T-cell (primary cell): ENCODE measurements around the gene VWA3A. TPM values are rescaled to one million over a fixed set of nuclear protein-coding genes. Genes with fewer than 3 reads are reported as not detected.
A peak's percentile ranks its signal among the peaks of the same experiment; 100 is the strongest.
"Not testable (repeated sequence)": the region's sequence is repeated elsewhere in the genome, so short reads cannot be mapped to it uniquely, and the experiment has no call there.

Experiments
- ATAC-seq, 4 experiments: fragments of 200-7000 bp in 3 of 4; fragments of 150-1000 bp in 1 of 4; cut with Tn5 transposase; replicated peaks in 1 of 4; 1 replicate in 3 of 4; 2 replicates in 1 of 4; pipeline ENCODE4 v1.10.0; 2021; ENCODE audit warnings: moderate library complexity in 3 of 4, mild to moderate bottlenecking in 2 of 4, moderate number of reproducible peaks in 1 of 4
- CTCF ChIA-PET, 2 donors: fragments of 300-600 bp; sonication (Branson Sonifier 250); formaldehyde crosslinking; loops; one replicate each; lab custom pipeline; 2022; ENCODE audit warnings: antibody characterized with exemption in 2 of 2; lab: Charles Lee
- POLR2A ChIA-PET, 2 donors: fragments of 300-600 bp; sonication (Branson Sonifier 250); formaldehyde crosslinking; loops; one replicate each; lab custom pipeline; 2022; ENCODE audit warnings: antibody characterized with exemption in 2 of 2; lab: Charles Lee
- DNase-seq, 35 experiments: peaks; one replicate each; pipeline versions ENCODE4 v3.0.0 to v3.0.0-alpha.2; 2013 to 2023
- H3K27ac ChIP-seq: one replicate; pipeline ENCODE4 v1.5.1; 2013; ENCODE audit warnings: low read length
- H3K27me3 ChIP-seq, 2 experiments: replicated peaks in 1 of 2; 1 replicate in 1 of 2; 2 replicates in 1 of 2; pipeline versions ENCODE4 v1.6.1 to v1.7.0; 2013; ENCODE audit warnings: low read length in 1 of 2, mixed read lengths in 1 of 2; ENCODE audit not compliant: control insufficient read depth in 2 of 2, insufficient read depth in 2 of 2; ENCODE audit errors: extremely low read depth in 1 of 2
- H3K36me3 ChIP-seq, 2 donors: 1 replicate in 1 of 2; 2 replicates in 1 of 2; pipeline versions ENCODE4 v1.6.1 to v1.7.0; 2013; ENCODE audit warnings: low read length in 1 of 2; ENCODE audit not compliant: control insufficient read depth in 2 of 2, insufficient read depth in 1 of 2; ENCODE audit errors: extremely low read depth in 1 of 2
- H3K4me1 ChIP-seq, 2 experiments: 1 replicate in 1 of 2; 2 replicates in 1 of 2; pipeline versions ENCODE4 v1.6.1 to v1.7.0; 2013; ENCODE audit warnings: low read length in 2 of 2, mixed read lengths in 1 of 2; ENCODE audit not compliant: insufficient read depth in 2 of 2, control insufficient read depth in 1 of 2; ENCODE audit errors: extremely low read depth in 1 of 2
- H3K4me3 ChIP-seq, 2 donors: 1 replicate in 1 of 2; 2 replicates in 1 of 2; pipeline versions ENCODE4 v1.5.1 to v1.7.0; 2013; ENCODE audit warnings: mild to moderate bottlenecking in 2 of 2, low read length in 1 of 2, moderate library complexity in 1 of 2; ENCODE audit not compliant: control insufficient read depth in 1 of 2; ENCODE audit errors: extremely low read depth in 1 of 2
- H3K9me3 ChIP-seq: 2 replicates; pipeline ENCODE4 v1.7.0; 2013
- H3K27ac Mint-ChIP-seq, 2 donors: one replicate each; pipeline ENCODE4 v1.8.0; 2020 to 2021; ENCODE audit warnings: mild to moderate bottlenecking in 2 of 2, mixed read lengths in 2 of 2
- H3K27me3 Mint-ChIP-seq, 2 donors: one replicate each; pipeline ENCODE4 v1.8.0; 2021 to 2022; ENCODE audit warnings: mixed read lengths in 2 of 2
- H3K36me3 Mint-ChIP-seq: one replicate; pipeline ENCODE4 v1.8.0; 2021; ENCODE audit warnings: mixed read lengths
- H3K4me1 Mint-ChIP-seq, 3 donors: one replicate each; pipeline ENCODE4 v1.8.0; 2020 to 2022; ENCODE audit warnings: mixed read lengths in 3 of 3, mild to moderate bottlenecking in 1 of 3
- H3K4me3 Mint-ChIP-seq, 3 donors: one replicate each; pipeline ENCODE4 v1.8.0; 2020 to 2022; ENCODE audit warnings: mild to moderate bottlenecking in 3 of 3, mixed read lengths in 3 of 3, moderate library complexity in 3 of 3
- H3K9me3 Mint-ChIP-seq, 3 donors: one replicate each; pipeline ENCODE4 v1.8.0; 2020 to 2022; ENCODE audit warnings: mixed read lengths in 3 of 3
- WGBS: methylation state at CpG from one replicate; pipeline ENCODE4 v1.1.5; 2013; ENCODE audit warnings: missing lambda C conversion rate; ENCODE audit not compliant: insufficient coverage; 5-methylcytosine and 5-hydroxymethylcytosine counted together
- total RNA-seq, 35 experiments: library from RNA in 6 of 35; stranded (reverse) in 6 of 35; fragments of 120-200 nt in 1 of 35; gene quantifications; one replicate each; pipeline versions ENCODE4 v1.2.1 to v1.2.4 and lab custom pipeline; 2013 to 2026

VWA3A gene
- total RNA-seq, 5 donors from 2014 or later (not counting 1 experiment from before 2014, with no cell fraction given): 0.10 to 0.50 (median 0.32) TPM

- Mint-ChIP-seq H3K4me3 (no peak overlapping the region), H3K9me3 (no peaks in the 10 kb centered on the region), H3K27me3 (no peaks in the 10 kb centered on the region), H3K27ac (no peak overlapping the region), H3K4me1 (no peaks in the 10 kb centered on the region), H3K36me3 (no peaks in the 10 kb centered on the region)
- Histone ChIP-seq H3K9me3 (no peaks in the 10 kb centered on the region), H3K27me3 (peaks cover 0 to 16% of the 10 kb centered on the region in 2 experiments), H3K36me3 (no peaks in the 10 kb centered on the region), H3K27ac (no peak overlapping the region), H3K4me3 (no peak overlapping the region), H3K4me1 (no peaks in the 10 kb centered on the region)
- ChIA-PET CTCF (no interaction called here), POLR2A (no interaction called here)
- 68% methylated on average over 4 of the region's 9 CpGs for WGBS
- DNase-seq: no peak
- ATAC-seq: no peak
These were observed 55.5 kb downstream of the VWA3A start for GRCh38 chr16:22147853-22148252.

- H3K9me3 Mint-ChIP-seq: no peaks in the 10 kb centered on the region
- ChIA-PET CTCF (no interaction called here), POLR2A (no interaction called here)
- no peak overlapping the region for H3K27ac Mint-ChIP-seq
- Histone ChIP-seq H3K4me1 (no peaks in the 10 kb centered on the region), H3K27ac (no peak overlapping the region), H3K27me3 (peaks cover 0 to 12% of the 10 kb centered on the region in 2 experiments), H3K4me3 (no peak overlapping the region), H3K36me3 (no peaks in the 10 kb centered on the region), H3K9me3 (no peaks in the 10 kb centered on the region)
- peaks cover 0 to 5% of the 10 kb centered on the region in 2 donors for H3K27me3 Mint-ChIP-seq
- no peaks in the 10 kb centered on the region for H3K36me3 Mint-ChIP-seq
- no peaks in the 10 kb centered on the region for H3K4me1 Mint-ChIP-seq
- DNase-seq: no peak
- H3K4me3 Mint-ChIP-seq: no peak overlapping the region
- WGBS: 100% methylated on average over 2 of the region's 7 CpGs
- ATAC-seq: no peak
These were observed 59.1 kb downstream of the VWA3A start for GRCh38 chr16:22151246-22151998.

- CTCF ChIA-PET: no interaction called here
These were observed 60.0 kb downstream of the VWA3A start for GRCh38 chr16:22152316-22152715.

GRCh38 chr16:22153078-22153477 is 60.7 kb downstream of the VWA3A start:
- WGBS: 90% methylated on average over 4 of the region's 7 CpGs

More at GRCh38 chr16:22152316-22152715, 60.0 kb downstream of the VWA3A start:
- no peak for DNase-seq
- Mint-ChIP-seq H3K4me3 (no peak overlapping the region), H3K27ac (no peak overlapping the region), H3K27me3 (peaks cover 0 to 5% of the 10 kb centered on the region in 2 donors), H3K36me3 (no peaks in the 10 kb centered on the region), H3K9me3 (no peaks in the 10 kb centered on the region), H3K4me1 (no peaks in the 10 kb centered on the region)
- no peak for ATAC-seq
- Histone ChIP-seq H3K36me3 (no peaks in the 10 kb centered on the region), H3K9me3 (no peaks in the 10 kb centered on the region), H3K4me3 (no peak overlapping the region), H3K27me3 (peaks cover 0 to 14% of the 10 kb centered on the region in 2 experiments), H3K27ac (no peak overlapping the region), H3K4me1 (no peaks in the 10 kb centered on the region)
- POLR2A ChIA-PET: no interaction called here
- 74% methylated on average over 6 of the region's 11 CpGs for WGBS

GRCh38 chr16:22161401-22161800 is 69.1 kb downstream of the VWA3A start:
- Histone ChIP-seq H3K27ac (no peak overlapping the region), H3K36me3 (no peaks in the 10 kb centered on the region), H3K27me3 (peaks cover 0 to 20% of the 10 kb centered on the region in 2 experiments), H3K9me3 (no peaks in the 10 kb centered on the region), H3K4me1 (peaks cover 0 to 8% of the 10 kb centered on the region in 2 experiments), H3K4me3 (no peak overlapping the region)
- no peak for DNase-seq
- Mint-ChIP-seq H3K4me1 (peaks cover 2 to 10% (median 8%) of the 10 kb centered on the region in 3 donors), H3K9me3 (no peaks in the 10 kb centered on the region), H3K27me3 (peaks cover 6 to 19% of the 10 kb centered on the region in 2 donors), H3K4me3 (peak overlapping the region in 1 of 3 donors; percentile 15), H3K36me3 (no peaks in the 10 kb centered on the region), H3K27ac (no peak overlapping the region)
- ChIA-PET CTCF (no interaction called here), POLR2A (no interaction called here)
- no peak for ATAC-seq

More at GRCh38 chr16:22153078-22153477, 60.7 kb downstream of the VWA3A start:
- H3K36me3 Mint-ChIP-seq, H3K4me3 Mint-ChIP-seq, H3K9me3 ChIP-seq, POLR2A ChIA-PET, H3K4me1 Mint-ChIP-seq, H3K27ac ChIP-seq, H3K27ac Mint-ChIP-seq, H3K36me3 ChIP-seq, ATAC-seq, H3K9me3 Mint-ChIP-seq, H3K4me3 ChIP-seq, CTCF ChIA-PET, DNase-seq, H3K4me1 ChIP-seq, H3K27me3 Mint-ChIP-seq: not testable (repeated sequence)
- H3K27me3 ChIP-seq: peaks cover 0 to 14% of the 10 kb centered on the region in 2 experiments

GRCh38 chr16:22161999-22162655 is 69.8 kb downstream of the VWA3A start, which contains the start of gene SDR42E2:
SDR42E2 (plus strand) TSS chr16:22162506; CDS start chr16:22165583, 3,077 bp downstream.
- peak within 1 kb of the TSS; percentile 28 to 49 for H3K4me3 ChIP-seq
- ChIA-PET POLR2A (no interaction called here), CTCF (no interaction called here)

More at GRCh38 chr16:22161999-22162655, 69.8 kb downstream of the VWA3A start, which contains the start of gene SDR42E2:
- peak in 34 of 35 experiments; percentile 0 to 68 (median 38) for DNase-seq
- no peaks in the 10 kb centered on the region for H3K36me3 Mint-ChIP-seq
- H3K4me1 ChIP-seq: peaks cover 0 to 8% of the 10 kb centered on the region in 2 experiments
- H3K9me3 Mint-ChIP-seq: no peaks in the 10 kb centered on the region
- H3K4me1 Mint-ChIP-seq: peaks cover 2 to 10% (median 8%) of the 10 kb centered on the region in 3 donors
- H3K36me3 ChIP-seq: no peaks in the 10 kb centered on the region
- H3K27ac Mint-ChIP-seq: no peak within 1 kb of the TSS
- no peak within 1 kb of the TSS for H3K27ac ChIP-seq
- WGBS: 8% methylated on average over 29 of the region's 40 CpGs
- H3K9me3 ChIP-seq: no peaks in the 10 kb centered on the region
- ATAC-seq: peak; percentile 85 to 96 (median 86)
- H3K27me3 ChIP-seq: peaks cover 0 to 18% of the 10 kb centered on the region in 2 experiments
- H3K27me3 Mint-ChIP-seq: peaks cover 6 to 19% of the 10 kb centered on the region in 2 donors
- H3K4me3 Mint-ChIP-seq: peak within 1 kb of the TSS; percentile 22 to 47 (median 39)
